ENCODE data around the gene HLA-DRA.

Gene HLA-DRA

DNA sequence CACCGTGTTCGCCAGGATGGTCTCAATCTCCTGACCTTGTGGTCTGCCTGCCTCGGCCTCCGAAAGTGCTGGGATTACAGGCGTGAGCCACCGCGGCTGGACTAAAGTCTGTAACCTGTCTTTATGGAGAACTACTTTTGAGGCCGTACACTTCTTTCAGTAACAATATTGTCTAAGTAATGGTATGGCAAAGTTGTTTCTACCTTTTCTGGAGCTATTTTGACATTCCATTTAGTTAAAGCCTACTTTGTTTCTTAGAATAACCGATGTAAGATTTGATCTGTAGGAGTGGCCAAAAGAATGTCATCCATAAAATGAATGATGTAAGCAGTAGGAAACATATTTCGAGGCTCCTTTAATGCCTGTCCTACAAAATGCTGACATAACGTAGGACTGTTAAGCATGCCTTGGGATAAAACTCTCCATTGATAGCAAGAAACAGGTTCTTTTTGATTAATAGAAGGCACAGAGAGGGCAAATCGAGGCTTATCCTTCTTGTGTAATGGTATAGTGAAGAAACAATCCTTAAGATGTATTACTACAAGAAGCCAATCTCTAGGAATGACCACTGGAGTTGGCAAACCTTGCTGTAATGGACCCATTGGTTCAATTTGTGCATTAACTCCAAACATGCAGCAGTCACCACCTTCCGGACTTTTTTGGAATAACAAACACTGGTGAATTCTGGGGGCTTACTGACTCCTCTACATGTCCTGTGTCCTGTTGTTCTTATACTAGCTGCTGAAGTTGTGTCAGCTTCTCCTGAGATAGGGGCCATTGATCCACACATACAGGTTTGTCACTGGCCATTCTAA is 35.9 kb downstream of the HLA-DRA start:
- no peaks in the 10 kb centered on the region for H3K9me3 ChIP-seq (ENCODE audit: insufficient read depth, low read length)
- TF ChIP-seq, protein P1, sequence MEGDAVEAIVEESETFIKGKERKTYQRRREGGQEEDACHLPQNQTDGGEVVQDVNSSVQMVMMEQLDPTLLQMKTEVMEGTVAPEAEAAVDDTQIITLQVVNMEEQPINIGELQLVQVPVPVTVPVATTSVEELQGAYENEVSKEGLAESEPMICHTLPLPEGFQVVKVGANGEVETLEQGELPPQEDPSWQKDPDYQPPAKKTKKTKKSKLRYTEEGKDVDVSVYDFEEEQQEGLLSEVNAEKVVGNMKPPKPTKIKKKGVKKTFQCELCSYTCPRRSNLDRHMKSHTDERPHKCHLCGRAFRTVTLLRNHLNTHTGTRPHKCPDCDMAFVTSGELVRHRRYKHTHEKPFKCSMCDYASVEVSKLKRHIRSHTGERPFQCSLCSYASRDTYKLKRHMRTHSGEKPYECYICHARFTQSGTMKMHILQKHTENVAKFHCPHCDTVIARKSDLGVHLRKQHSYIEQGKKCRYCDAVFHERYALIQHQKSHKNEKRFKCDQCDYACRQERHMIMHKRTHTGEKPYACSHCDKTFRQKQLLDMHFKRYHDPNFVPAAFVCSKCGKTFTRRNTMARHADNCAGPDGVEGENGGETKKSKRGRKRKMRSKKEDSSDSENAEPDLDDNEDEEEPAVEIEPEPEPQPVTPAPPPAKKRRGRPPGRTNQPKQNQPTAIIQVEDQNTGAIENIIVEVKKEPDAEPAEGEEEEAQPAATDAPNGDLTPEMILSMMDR (IDR thresholded peaks at IDR 0.05; ENCODE audit: low read depth, low read length), result no peak
- no peak for TF ChIP-seq EZH2phosphoT487 (IDR thresholded peaks at IDR 0.05; ENCODE audit: low read depth)
- no peak overlapping the region for H3K9ac ChIP-seq (ENCODE audit: low read length)
- H3K79me2 ChIP-seq (ENCODE audit: low read length), result peaks cover 8% of the 10 kb centered on the region
- no peaks in the 10 kb centered on the region for H3K36me3 ChIP-seq (replicated peaks; ENCODE audit: low read depth, low read length)
- no peak overlapping the region for H3K27ac ChIP-seq (ENCODE audit: low read length)
- no peak overlapping the region for H2AFZ ChIP-seq (ENCODE audit: low read depth, low read length)
- H4K20me1 ChIP-seq (ENCODE audit: insufficient read depth, low read length), result no peaks in the 10 kb centered on the region
- no peak overlapping the region for H3K4me2 ChIP-seq (ENCODE audit: low read length)
- no peaks in the 10 kb centered on the region for H3K27me3 ChIP-seq (ENCODE audit: low read depth, low read length)
- H3K4me1 ChIP-seq (ENCODE audit: low read length), result peaks cover 16% of the 10 kb centered on the region
- H3K4me3 ChIP-seq (ENCODE audit: low read length), result no peak overlapping the region

DNA sequence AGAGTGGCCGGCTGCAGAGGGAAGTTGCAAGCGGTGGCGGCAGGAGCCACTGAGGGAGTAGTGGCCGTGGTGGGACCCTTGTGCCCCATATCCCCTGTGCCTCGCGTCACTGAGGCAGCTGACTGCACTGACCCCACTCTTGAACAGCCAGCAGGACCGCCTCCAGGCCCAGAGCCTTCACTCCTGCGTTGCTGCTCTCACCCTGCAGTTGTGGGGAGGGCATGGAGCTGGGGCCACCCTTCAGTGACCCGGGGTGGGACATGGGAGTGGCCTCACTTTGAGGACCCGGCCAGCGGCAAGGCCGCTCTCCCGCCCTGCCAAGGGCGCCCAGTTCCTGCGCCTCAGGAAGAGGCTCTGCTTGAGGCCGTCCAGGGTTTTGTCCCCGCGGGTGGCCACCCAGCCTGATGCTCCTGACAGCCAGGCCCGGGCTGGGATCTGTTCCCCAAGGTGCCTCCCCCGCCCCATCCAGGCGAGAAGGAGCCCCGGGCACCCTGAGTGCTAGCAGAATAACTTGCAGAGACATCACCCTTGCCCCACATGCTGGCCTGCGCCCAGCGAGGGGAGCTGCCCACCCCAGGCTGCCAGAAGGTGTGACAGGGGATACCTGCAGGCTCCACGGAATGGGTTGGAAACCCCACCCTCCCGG is 44.4 kb downstream of the HLA-DRA start:
- TF ChIP-seq, protein P1 (IDR thresholded peaks at IDR 0.05; ENCODE audit: low read depth, low read length), result no peak
- no peak for TF ChIP-seq EZH2phosphoT487 (IDR thresholded peaks at IDR 0.05; ENCODE audit: low read depth)
- H3K4me2 ChIP-seq (ENCODE audit: low read length), result no peak overlapping the region
- no peak overlapping the region for H3K4me3 ChIP-seq (ENCODE audit: low read length)
- H2AFZ ChIP-seq (ENCODE audit: low read depth, low read length), result no peak overlapping the region
- no peaks in the 10 kb centered on the region for H3K9me3 ChIP-seq (ENCODE audit: insufficient read depth, low read length)
- H3K4me1 ChIP-seq (ENCODE audit: low read length), result peaks cover 4% of the 10 kb centered on the region
- H3K79me2 ChIP-seq (ENCODE audit: low read length), result no peaks in the 10 kb centered on the region
- no peaks in the 10 kb centered on the region for H3K36me3 ChIP-seq (replicated peaks; ENCODE audit: low read depth, low read length)
- no peak overlapping the region for H3K27ac ChIP-seq (ENCODE audit: low read length)
- H3K9ac ChIP-seq (ENCODE audit: low read length), result no peak overlapping the region
- H3K27me3 ChIP-seq (ENCODE audit: low read depth, low read length), result no peaks in the 10 kb centered on the region
- H4K20me1 ChIP-seq (ENCODE audit: insufficient read depth, low read length), result no peaks in the 10 kb centered on the region

DNA sequence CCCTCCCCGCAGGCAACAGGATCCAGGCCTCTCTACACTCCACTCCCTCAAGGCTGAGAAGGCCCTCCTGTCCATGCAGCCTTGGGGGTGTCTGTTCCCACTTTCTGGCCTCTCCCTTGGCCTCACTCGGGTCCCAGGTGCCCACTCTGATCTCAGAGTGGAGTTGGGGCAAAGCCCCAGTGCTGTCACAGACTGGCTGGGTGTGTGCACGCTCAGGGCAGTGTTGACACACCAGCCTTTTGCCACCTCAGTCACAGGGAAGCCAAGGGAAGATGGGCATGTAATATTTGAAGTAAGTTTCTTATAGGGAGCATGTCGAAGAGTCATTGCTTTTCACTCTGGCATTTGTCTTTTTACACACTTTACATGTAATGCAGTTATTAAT is 44.9 kb downstream of the HLA-DRA start:
- Histone ChIP-seq H3K79me2 (ENCODE audit: low read length) (no peaks in the 10 kb centered on the region), H3K4me1 (ENCODE audit: low read length) (peaks cover 4% of the 10 kb centered on the region), H2AFZ (ENCODE audit: low read depth, low read length) (no peak overlapping the region), H3K9ac (ENCODE audit: low read length) (no peak overlapping the region), H4K20me1 (ENCODE audit: insufficient read depth, low read length) (no peaks in the 10 kb centered on the region), H3K27me3 (ENCODE audit: low read depth, low read length) (no peaks in the 10 kb centered on the region), H3K27ac (ENCODE audit: low read length) (no peak overlapping the region), H3K4me3 (ENCODE audit: low read length) (no peak overlapping the region), H3K36me3 (replicated peaks; ENCODE audit: low read depth, low read length) (no peaks in the 10 kb centered on the region), H3K4me2 (ENCODE audit: low read length) (no peak overlapping the region), H3K9me3 (ENCODE audit: insufficient read depth, low read length) (no peaks in the 10 kb centered on the region)
- TF ChIP-seq, protein P1 (IDR thresholded peaks at IDR 0.05; ENCODE audit: low read depth, low read length), result no peak
- no peak for TF ChIP-seq EZH2phosphoT487 (IDR thresholded peaks at IDR 0.05; ENCODE audit: low read depth)

DNA sequence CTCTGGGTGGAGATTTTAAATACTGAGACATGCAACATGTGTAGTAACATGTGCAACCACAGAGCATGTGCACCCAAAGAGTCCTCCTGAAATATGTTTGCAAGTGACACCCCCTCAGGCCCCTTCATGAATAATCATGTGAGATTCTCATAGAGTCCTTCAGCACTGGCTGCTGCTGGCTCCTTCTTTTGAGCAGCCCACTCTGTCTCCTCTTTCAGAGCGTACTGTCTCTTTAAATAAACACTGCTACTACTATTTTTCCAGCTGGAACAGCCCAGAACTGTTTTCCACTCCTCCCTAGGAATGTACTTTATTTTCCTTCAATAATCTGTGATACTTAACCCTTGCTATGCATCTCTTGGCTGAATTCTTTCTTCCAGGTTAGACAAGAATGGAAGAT is 48.4 kb downstream of the HLA-DRA start:
- H3K4me2 ChIP-seq (ENCODE audit: low read length), result no peak overlapping the region
- no peak for TF ChIP-seq EZH2phosphoT487 (IDR thresholded peaks at IDR 0.05; ENCODE audit: low read depth)
- TF ChIP-seq, protein P1 (IDR thresholded peaks at IDR 0.05; ENCODE audit: low read depth, low read length), result no peak
- no peak overlapping the region for H3K4me3 ChIP-seq (ENCODE audit: low read length)
- no peaks in the 10 kb centered on the region for H3K9me3 ChIP-seq (ENCODE audit: insufficient read depth, low read length)
- no peaks in the 10 kb centered on the region for H4K20me1 ChIP-seq (ENCODE audit: insufficient read depth, low read length)
- no peaks in the 10 kb centered on the region for H3K4me1 ChIP-seq (ENCODE audit: low read length)
- H3K27ac ChIP-seq (ENCODE audit: low read length), result no peak overlapping the region
- no peaks in the 10 kb centered on the region for H3K36me3 ChIP-seq (replicated peaks; ENCODE audit: low read depth, low read length)
- H2AFZ ChIP-seq (ENCODE audit: low read depth, low read length), result no peak overlapping the region
- H3K79me2 ChIP-seq (ENCODE audit: low read length), result no peaks in the 10 kb centered on the region
- no peak overlapping the region for H3K9ac ChIP-seq (ENCODE audit: low read length)
- no peaks in the 10 kb centered on the region for H3K27me3 ChIP-seq (ENCODE audit: low read depth, low read length)

Data from OCI-LY3 (cell line).